Right lobe of liver (tissue), 6 donors: Measurements from ENCODE around the gene CHIC1. TPM values are rescaled to one million over a fixed set of nuclear protein-coding genes. Genes with fewer than 3 reads are reported as not detected.
"Not testable (repeated sequence)": the region's sequence is repeated elsewhere in the genome, so short reads cannot be mapped to it uniquely, and the experiment has no call there.

ENCODE experiments used
- ATAC-seq, 4 donors: fragments of 200-7000 bp; cut with Tn5 transposase; one replicate each; pipeline ENCODE4 v1.9.1; 2020; ENCODE audit warnings: mild to moderate bottlenecking in 4 of 4, moderate library complexity in 4 of 4
- DNase-seq, 3 donors: peaks; one replicate each; pipeline ENCODE4 v3.0.0-alpha.2; 2020
- H3K27ac ChIP-seq, 3 donors: fragments of 200-600 bp; one replicate each; pipeline ENCODE4 v1.8.0; 2022
- H3K27me3 ChIP-seq, 2 donors: fragments of 200-600 bp; one replicate each; pipeline ENCODE4 v1.8.0; 2022
- H3K36me3 ChIP-seq, 4 donors: fragments of 200-600 bp; sonication (generic) in 1 of 4; one replicate each; pipeline versions ENCODE4 v1.5.1 to v1.8.0; 2017 to 2022; ENCODE audit warnings: control low read depth in 1 of 4
- H3K4me1 ChIP-seq, 4 donors: fragments of 200-600 bp; sonication (generic) in 1 of 4; one replicate each; pipeline versions ENCODE4 v1.5.1 to v1.8.0; 2017 to 2022; ENCODE audit warnings: control low read depth in 1 of 4
- H3K4me3 ChIP-seq, 3 donors: fragments of 200-600 bp; one replicate each; pipeline ENCODE4 v1.8.0; 2022
- H3K9me3 ChIP-seq, 4 donors: fragments of 200-600 bp; sonication (generic) in 1 of 4; one replicate each; pipeline versions ENCODE4 v1.5.1 to v1.8.0; 2017 to 2022; ENCODE audit warnings: control low read depth in 1 of 4
- POLR2A ChIP-seq: fragments of 450-650 bp; IDR thresholded peaks from one replicate; pipeline ENCODE4 v1.6.1; 2017; ENCODE audit warnings: antibody characterized with exemption, mild to moderate bottlenecking
- WGBS: methylation state at CpG from one replicate; pipeline ENCODE4 v1.1.6; 2018; ENCODE audit warnings: low coverage, low lambda C conversion rate; ENCODE audit not compliant: insufficient coverage; ENCODE audit errors: missing lambda C conversion rate; 5-methylcytosine and 5-hydroxymethylcytosine counted together
- intact Hi-C, 2 donors: fragments of 100-400 bp; cut with DNase I; formaldehyde crosslinking; loops; one replicate each; pipeline versions ENCODE4 v1.11.2 to v1.14.1; 2022
- total RNA-seq, 6 experiments: library from RNA; depleted of rRNA in 2 of 6; stranded (reverse); fragments of >200 nt in 2 of 6; fragmentation: NEBNext Ultra II Directional in 3 of 6; extraction: Animal tissue kit (Norgen Biotek cat#: 25700) in 3 of 6; gene quantifications; one replicate each; pipeline versions ENCODE4 v1.1.0 to v1.2.4, GENCODE V29; 2016 to 2023
- TF ChIP-seq, protein P1 (sequence below), 4 donors: fragments of 200-600 bp in 3 of 4; fragments of 450-650 bp in 1 of 4; IDR thresholded peaks; one replicate each; pipeline versions ENCODE4 v1.5.1 to v1.8.0; 2016 to 2022; ENCODE audit warnings: antibody characterized with exemption in 4 of 4, mild to moderate bottlenecking in 2 of 4
- donor health status: DM: no; HTN: yes; CAD: no.
- donor health status: DM: no; HTN: no; CAD: no.
- donor health status: DM: no; HTN: no; CAD: no.
- donor health status: DM: no; HTN: yes; CAD: no.
- donor health status: DM: no; HTN: yes; CAD: no.

CHIC1 gene
- total RNA-seq, 6 experiments from 2014 or later: 0.68 to 4.3 (median 0.93) TPM

DNA sequence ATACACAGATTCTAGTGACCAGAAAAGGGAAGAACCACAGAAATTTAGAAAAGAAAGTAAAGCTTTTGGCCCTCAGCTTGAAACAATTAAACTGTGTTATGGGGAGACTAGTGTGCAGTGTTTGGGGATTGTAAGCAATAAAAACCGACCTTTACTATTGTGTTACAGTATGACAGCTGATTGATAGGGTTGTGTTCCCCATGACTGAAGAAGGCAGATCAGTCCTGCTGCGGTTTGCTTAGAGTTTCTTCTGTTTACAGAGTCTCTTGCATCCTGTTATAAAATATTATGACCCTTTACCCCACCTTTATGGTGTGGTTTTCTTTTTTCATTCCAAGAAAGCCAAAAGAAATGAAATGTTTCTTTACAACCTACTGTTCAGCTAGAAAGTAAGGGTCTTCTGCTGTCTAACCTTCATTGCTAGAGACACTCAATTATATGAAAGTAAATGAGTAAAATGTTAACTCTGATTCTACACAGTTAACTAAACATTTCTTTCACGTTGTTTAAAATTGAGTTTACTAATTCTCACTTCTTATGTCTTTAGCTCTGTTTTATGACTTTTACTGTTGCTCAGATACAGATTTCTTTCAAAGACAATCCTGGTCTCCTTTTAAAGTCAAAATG lies 18.1 kb downstream of the CHIC1 start:
- Histone ChIP-seq H3K27ac (no peak overlapping the region), H3K4me1 (no peaks in the 10 kb centered on the region), H3K36me3 (no peaks in the 10 kb centered on the region), H3K27me3 (no peaks in the 10 kb centered on the region), H3K9me3 (no peaks in the 10 kb centered on the region), H3K4me3 (no peak overlapping the region)
- DNase-seq (no peak), ATAC-seq (no peak)
- TF ChIP-seq, protein P1, sequence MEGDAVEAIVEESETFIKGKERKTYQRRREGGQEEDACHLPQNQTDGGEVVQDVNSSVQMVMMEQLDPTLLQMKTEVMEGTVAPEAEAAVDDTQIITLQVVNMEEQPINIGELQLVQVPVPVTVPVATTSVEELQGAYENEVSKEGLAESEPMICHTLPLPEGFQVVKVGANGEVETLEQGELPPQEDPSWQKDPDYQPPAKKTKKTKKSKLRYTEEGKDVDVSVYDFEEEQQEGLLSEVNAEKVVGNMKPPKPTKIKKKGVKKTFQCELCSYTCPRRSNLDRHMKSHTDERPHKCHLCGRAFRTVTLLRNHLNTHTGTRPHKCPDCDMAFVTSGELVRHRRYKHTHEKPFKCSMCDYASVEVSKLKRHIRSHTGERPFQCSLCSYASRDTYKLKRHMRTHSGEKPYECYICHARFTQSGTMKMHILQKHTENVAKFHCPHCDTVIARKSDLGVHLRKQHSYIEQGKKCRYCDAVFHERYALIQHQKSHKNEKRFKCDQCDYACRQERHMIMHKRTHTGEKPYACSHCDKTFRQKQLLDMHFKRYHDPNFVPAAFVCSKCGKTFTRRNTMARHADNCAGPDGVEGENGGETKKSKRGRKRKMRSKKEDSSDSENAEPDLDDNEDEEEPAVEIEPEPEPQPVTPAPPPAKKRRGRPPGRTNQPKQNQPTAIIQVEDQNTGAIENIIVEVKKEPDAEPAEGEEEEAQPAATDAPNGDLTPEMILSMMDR (IDR thresholded peaks at IDR 0.05): no peak
- TF ChIP-seq POLR2A: no peak
- 16% methylated on average over 3 of the region's 3 CpGs for WGBS
- intact Hi-C loops: no loop called here

- H3K27me3 ChIP-seq, H3K36me3 ChIP-seq, DNase-seq, H3K9me3 ChIP-seq, H3K4me1 ChIP-seq, H3K27ac ChIP-seq, intact Hi-C loops, H3K4me3 ChIP-seq, ATAC-seq: not testable (repeated sequence)
- WGBS: 100% methylated on average over 1 of the region's 1 CpG
Observed at GRCh38 chrX:73597758-73598157, 34.8 kb downstream of the CHIC1 start.

DNA sequence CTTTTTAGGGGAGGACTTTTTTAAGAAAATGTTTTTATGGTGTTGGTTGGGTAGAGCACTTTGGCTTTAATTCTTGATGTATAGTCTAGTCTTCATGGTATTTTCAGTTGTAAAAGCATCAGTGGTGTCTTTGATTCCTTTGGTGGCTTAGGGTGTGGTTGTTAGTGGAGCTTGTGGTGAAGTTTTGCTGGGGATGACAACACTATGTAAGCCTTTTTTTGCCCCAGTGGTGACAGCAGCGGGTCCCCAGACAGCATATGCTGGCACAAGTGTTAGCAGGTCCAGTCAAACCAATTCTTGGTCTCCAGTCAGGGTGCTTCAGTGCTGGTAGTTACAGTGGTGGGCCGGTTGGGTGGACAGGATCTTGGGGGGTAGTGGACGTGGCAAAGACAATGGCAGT lies 52.0 kb downstream of the CHIC1 start:
- no peaks in the 10 kb centered on the region for H3K36me3 ChIP-seq
- no peaks in the 10 kb centered on the region for H3K9me3 ChIP-seq
- H3K27me3 ChIP-seq: no peaks in the 10 kb centered on the region
- H3K4me3 ChIP-seq: no peak overlapping the region
- no peak overlapping the region for H3K27ac ChIP-seq
- no CpG with 5 or more reads among the region's 3 CpGs for whole genome bisulfite sequencing
- DNase-seq (no peak), ATAC-seq (no peak)
- intact Hi-C loops: no loop called here
- H3K4me1 ChIP-seq: no peaks in the 10 kb centered on the region
- TF ChIP-seq, protein P1 (IDR thresholded peaks at IDR 0.05): no peak
- TF ChIP-seq POLR2A: no peak

DNA sequence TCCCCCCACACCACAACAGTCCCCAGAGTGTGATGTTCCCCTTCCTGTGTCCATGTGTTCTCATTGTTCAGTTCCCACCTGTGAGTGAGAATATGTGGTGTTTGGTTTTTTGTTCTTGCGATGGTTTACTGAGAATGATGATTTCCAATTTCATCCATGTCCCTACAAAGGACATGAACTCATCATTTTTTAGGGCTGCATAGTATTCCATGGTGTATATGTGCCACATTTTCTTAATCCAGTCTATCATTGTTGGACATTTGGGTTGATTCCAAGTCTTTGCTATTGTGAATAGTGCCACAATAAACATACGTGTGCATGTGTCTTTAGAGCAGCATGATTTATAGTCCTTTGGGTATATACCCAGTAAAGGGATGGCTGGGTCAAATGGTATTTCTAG lies 78.7 kb downstream of the CHIC1 start:
- H3K27ac ChIP-seq, ATAC-seq, intact Hi-C loops, H3K9me3 ChIP-seq, DNase-seq, H3K4me3 ChIP-seq, H3K27me3 ChIP-seq, H3K36me3 ChIP-seq, H3K4me1 ChIP-seq: not testable (repeated sequence)
- WGBS: 73% methylated on average over 2 of the region's 2 CpGs

DNA sequence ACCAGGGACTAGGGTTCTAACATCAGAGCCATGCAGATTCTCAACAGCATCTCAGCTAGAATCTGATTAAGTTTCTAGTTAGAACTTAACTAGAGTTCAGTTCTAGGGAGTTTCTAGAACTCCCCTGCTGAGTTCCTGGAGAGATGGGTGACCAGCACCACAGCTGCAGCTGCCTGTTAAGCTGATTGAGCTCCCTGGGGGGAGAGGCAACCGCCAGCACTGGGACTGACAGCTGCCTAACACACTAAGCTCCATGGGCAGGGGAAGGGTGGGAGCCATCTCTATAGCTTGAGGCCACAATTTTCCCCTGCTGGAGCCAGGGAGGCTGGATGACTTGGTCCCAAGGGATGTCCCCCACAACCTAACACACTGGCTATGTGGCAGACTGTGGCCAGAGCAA lies 84.2 kb downstream of the CHIC1 start:
- no peak overlapping the region for H3K4me3 ChIP-seq
- DNase-seq (no peak), ATAC-seq (no peak)
- H3K27me3 ChIP-seq: no peaks in the 10 kb centered on the region
- no peak overlapping the region for H3K27ac ChIP-seq
- H3K4me1 ChIP-seq: no peaks in the 10 kb centered on the region
- intact Hi-C loops: no loop called here
- 20% methylated on average over 1 of the region's 1 CpG for WGBS
- no peaks in the 10 kb centered on the region for H3K36me3 ChIP-seq
- TF ChIP-seq, protein P1 (IDR thresholded peaks at IDR 0.05): no peak
- H3K9me3 ChIP-seq: no peaks in the 10 kb centered on the region
